ENCODE data around the gene ADAMTSL3. TPM values are rescaled to one million over a fixed set of nuclear protein-coding genes. Genes with fewer than 3 reads are reported as not detected.

ADAMTSL3 gene
- total RNA-seq, 1 donor from 2014 or later: 0.07 TPM

DNA sequence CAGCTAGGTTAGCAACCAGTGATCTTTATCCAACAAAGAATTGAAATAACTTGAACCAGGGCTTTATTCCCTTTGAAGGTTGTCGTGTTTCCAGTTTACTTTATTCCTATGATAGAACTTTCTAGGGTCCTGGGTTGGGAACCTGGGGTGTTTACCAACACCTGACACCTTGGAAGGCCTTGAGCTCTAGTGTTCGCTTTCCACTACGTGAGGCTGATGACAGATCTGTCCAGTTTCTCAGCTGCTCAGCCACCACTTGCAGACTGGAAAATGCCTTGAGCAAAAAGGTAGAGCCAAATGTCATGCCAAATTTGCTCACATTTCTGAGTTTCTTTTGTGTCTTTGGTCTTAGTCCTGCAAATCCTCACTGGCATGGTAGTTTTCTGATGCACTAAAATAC is 227.2 kb downstream of the ADAMTSL3 start:
- peaks cover 3% of the 10 kb centered on the region for H3K9me3 Mint-ChIP-seq
- no peaks in the 10 kb centered on the region for H3K27me3 Mint-ChIP-seq (ENCODE audit: low read depth)
- DNase-seq (ENCODE audit: low read depth, low spot score): no peak
- H3K4me1 Mint-ChIP-seq: no peaks in the 10 kb centered on the region
- H3K27ac Mint-ChIP-seq (ENCODE audit: unreplicated experiment): no peak overlapping the region
- H3K36me3 Mint-ChIP-seq (ENCODE audit: low read depth): no peaks in the 10 kb centered on the region
- TF ChIP-seq, protein P1, sequence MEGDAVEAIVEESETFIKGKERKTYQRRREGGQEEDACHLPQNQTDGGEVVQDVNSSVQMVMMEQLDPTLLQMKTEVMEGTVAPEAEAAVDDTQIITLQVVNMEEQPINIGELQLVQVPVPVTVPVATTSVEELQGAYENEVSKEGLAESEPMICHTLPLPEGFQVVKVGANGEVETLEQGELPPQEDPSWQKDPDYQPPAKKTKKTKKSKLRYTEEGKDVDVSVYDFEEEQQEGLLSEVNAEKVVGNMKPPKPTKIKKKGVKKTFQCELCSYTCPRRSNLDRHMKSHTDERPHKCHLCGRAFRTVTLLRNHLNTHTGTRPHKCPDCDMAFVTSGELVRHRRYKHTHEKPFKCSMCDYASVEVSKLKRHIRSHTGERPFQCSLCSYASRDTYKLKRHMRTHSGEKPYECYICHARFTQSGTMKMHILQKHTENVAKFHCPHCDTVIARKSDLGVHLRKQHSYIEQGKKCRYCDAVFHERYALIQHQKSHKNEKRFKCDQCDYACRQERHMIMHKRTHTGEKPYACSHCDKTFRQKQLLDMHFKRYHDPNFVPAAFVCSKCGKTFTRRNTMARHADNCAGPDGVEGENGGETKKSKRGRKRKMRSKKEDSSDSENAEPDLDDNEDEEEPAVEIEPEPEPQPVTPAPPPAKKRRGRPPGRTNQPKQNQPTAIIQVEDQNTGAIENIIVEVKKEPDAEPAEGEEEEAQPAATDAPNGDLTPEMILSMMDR (conservative IDR thresholded peaks at IDR 0.05): no peak
- no peak overlapping the region for H3K4me3 Mint-ChIP-seq

DNA sequence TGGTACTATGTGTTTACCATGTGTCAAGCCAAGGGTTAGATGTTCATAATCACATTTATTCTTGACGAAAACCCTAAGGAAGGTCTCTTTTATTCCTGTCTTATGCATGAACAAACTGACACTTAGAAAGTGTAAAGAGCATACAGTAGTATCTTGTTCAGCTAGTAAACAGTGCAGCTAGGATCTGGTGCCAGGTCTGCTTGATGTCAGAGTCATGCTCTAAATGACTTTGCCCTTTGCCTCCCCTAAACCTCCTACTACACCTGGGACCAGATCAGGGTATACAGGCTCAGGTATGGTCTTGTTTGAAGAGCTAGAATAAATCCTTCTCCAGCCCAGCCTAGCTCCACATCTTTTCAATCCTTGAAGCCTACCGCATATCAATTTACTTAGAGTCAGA is 232.4 kb downstream of the ADAMTSL3 start:
- Mint-ChIP-seq H3K27me3 (ENCODE audit: low read depth) (peaks cover 8% of the 10 kb centered on the region), H3K36me3 (ENCODE audit: low read depth) (no peaks in the 10 kb centered on the region), H3K9me3 (no peaks in the 10 kb centered on the region), H3K27ac (ENCODE audit: unreplicated experiment) (no peak overlapping the region), H3K4me1 (no peaks in the 10 kb centered on the region), H3K4me3 (no peak overlapping the region)
- no peak for DNase-seq (ENCODE audit: low read depth, low spot score)
- TF ChIP-seq, protein P1 (conservative IDR thresholded peaks at IDR 0.05): no peak

DNA sequence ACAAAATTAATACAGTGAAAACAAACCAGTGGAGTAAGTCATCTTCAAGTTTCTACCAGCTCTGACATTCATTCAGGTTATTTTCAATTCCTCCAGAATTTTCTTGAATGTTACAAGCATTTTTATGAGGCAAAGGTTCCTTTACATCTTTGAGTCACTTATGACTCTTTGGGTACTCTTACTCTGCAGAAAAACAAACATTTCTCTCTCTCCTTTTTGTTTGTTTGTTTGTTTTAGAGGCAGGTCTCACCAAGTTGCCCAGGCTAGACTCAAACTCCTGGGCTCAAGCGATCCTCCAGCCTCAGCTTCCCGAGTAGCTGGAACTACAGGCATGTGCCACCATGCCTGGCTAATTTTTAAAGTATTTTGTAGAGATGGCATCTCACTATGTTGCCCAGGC is 233.5 kb downstream of the ADAMTSL3 start:
- no peak for DNase-seq (ENCODE audit: low read depth, low spot score)
- H3K9me3 Mint-ChIP-seq: no peaks in the 10 kb centered on the region
- H3K4me3 Mint-ChIP-seq: no peak overlapping the region
- no peaks in the 10 kb centered on the region for H3K36me3 Mint-ChIP-seq (ENCODE audit: low read depth)
- no peak overlapping the region for H3K27ac Mint-ChIP-seq (ENCODE audit: unreplicated experiment)
- no peaks in the 10 kb centered on the region for H3K4me1 Mint-ChIP-seq
- TF ChIP-seq, protein P1 (conservative IDR thresholded peaks at IDR 0.05): no peak
- H3K27me3 Mint-ChIP-seq (ENCODE audit: low read depth): peaks cover 8% of the 10 kb centered on the region

DNA sequence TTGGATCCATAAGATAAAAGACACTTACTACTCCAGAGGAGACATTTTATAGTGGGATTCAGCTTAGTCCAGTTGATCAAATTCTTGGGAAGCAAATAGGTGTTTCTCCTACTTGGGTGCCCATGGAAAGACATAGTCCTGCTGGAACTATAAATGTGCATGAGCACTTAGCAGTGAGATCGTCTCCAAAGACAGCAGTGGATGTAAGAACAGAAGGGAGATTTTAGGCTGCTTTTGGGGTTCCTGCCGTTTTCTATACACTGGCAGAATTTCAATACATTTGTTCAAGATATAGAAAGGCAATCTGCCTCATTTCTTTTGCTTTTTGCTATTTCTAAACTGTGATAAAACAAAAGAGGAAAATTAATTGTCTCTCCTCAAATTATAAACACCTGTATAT is 234.0 kb downstream of the ADAMTSL3 start:
- no peak for DNase-seq (ENCODE audit: low read depth, low spot score)
- no peak overlapping the region for H3K4me3 Mint-ChIP-seq
- TF ChIP-seq, protein P1 (conservative IDR thresholded peaks at IDR 0.05): no peak
- H3K36me3 Mint-ChIP-seq (ENCODE audit: low read depth): no peaks in the 10 kb centered on the region
- H3K27me3 Mint-ChIP-seq (ENCODE audit: low read depth): peaks cover 8% of the 10 kb centered on the region
- no peaks in the 10 kb centered on the region for H3K9me3 Mint-ChIP-seq
- no peaks in the 10 kb centered on the region for H3K4me1 Mint-ChIP-seq
- no peak overlapping the region for H3K27ac Mint-ChIP-seq (ENCODE audit: unreplicated experiment)

DNA sequence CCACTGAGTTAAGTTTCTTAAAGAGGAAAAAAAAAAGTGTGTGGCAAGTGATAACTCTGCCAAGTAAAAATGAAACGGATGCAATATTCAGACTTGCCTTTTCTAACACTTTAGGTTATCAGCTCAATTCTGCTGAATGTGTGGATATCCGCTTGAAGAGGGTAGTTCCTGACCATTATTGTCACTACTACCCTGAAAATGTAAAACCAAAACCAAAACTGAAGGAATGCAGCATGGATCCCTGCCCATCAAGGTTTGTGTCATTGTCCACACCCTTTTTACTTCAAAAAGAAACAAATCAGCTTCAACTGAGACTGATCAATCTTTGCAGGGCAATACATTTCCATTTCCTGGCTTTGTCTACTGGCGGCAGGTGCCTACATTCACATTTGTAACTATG is 236.1 kb downstream of the ADAMTSL3 start:
- no peak for DNase-seq (ENCODE audit: low read depth, low spot score)
- TF ChIP-seq, protein P1 (conservative IDR thresholded peaks at IDR 0.05): no peak
- Mint-ChIP-seq H3K4me3 (no peak overlapping the region), H3K27ac (ENCODE audit: unreplicated experiment) (no peak overlapping the region), H3K27me3 (ENCODE audit: low read depth) (peaks cover 8% of the 10 kb centered on the region), H3K36me3 (ENCODE audit: low read depth) (no peaks in the 10 kb centered on the region), H3K9me3 (no peaks in the 10 kb centered on the region), H3K4me1 (no peaks in the 10 kb centered on the region)

DNA sequence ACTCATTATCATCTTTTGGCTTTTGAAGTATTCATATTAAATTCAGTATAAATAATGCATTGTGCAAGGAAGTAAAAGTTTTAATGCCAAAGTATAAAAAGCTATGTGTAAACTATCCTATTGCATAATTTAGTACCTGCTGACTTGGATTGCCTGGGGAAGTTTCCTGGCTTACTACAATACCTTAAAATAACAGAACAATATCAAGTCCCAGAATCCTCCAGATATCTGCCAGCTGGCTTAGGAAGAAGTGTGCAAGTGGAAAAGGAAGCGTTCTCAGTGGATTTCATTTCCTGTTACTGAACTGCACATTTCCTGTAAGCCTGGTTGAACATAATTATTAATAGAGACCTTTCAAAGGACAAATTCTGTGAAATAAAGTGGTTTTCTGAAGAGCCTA is 236.7 kb downstream of the ADAMTSL3 start:
- no peaks in the 10 kb centered on the region for H3K4me1 Mint-ChIP-seq
- H3K36me3 Mint-ChIP-seq (ENCODE audit: low read depth): no peaks in the 10 kb centered on the region
- H3K9me3 Mint-ChIP-seq: no peaks in the 10 kb centered on the region
- no peak for DNase-seq (ENCODE audit: low read depth, low spot score)
- H3K27me3 Mint-ChIP-seq (ENCODE audit: low read depth): peaks cover 8% of the 10 kb centered on the region
- TF ChIP-seq, protein P1 (conservative IDR thresholded peaks at IDR 0.05): no peak
- no peak overlapping the region for H3K27ac Mint-ChIP-seq (ENCODE audit: unreplicated experiment)
- H3K4me3 Mint-ChIP-seq: no peak overlapping the region

Measured in neural crest cell (in vitro differentiated cells).